ENCODE measurements around the gene RALGPS1. TPM values are rescaled to one million over a fixed set of nuclear protein-coding genes. Genes with fewer than 3 reads are reported as not detected.

The RALGPS1 gene
- total RNA-seq, 1 donor from 2014 or later = 15.1 TPM

GRCh38 chr9:127182901-127183746 lies 268.5 kb downstream of the RALGPS1 start:
- intact Hi-C loops (cut with DNase I) = no loop called here
- ATAC-seq (no peak), DNase-seq (ENCODE audit: low spot score) (peak; percentile 57)

- peak; percentile 63 for DNase-seq (ENCODE audit: low spot score)
- intact Hi-C loops (cut with DNase I) = no loop called here
- ATAC-seq = no peak
These were observed 269.4 kb downstream of the RALGPS1 start for GRCh38 chr9:127183814-127184582.

DNA sequence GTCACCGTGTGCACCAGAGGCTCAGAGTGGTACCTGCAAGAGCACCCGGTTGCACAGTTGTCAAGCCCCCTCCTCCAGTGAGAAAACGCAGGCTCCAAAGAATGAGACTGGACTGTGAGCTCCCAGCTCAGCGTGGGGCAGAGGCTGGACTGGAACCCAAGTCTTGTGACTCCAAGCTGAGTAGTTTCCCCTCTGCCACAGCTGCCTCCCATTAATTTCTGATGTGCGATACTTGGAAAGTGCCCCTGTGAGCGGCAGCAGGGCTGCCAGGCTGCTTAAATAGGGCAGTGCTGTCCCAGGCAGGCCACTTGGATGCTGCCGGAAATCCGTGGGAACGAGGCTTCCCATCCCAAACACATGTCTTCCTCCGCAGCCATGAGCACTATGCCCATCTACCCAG lies 270.1 kb downstream of the RALGPS1 start:
- intact Hi-C loops (cut with DNase I) = no loop called here
- peak; percentile 56 for DNase-seq (ENCODE audit: low spot score)

DNA sequence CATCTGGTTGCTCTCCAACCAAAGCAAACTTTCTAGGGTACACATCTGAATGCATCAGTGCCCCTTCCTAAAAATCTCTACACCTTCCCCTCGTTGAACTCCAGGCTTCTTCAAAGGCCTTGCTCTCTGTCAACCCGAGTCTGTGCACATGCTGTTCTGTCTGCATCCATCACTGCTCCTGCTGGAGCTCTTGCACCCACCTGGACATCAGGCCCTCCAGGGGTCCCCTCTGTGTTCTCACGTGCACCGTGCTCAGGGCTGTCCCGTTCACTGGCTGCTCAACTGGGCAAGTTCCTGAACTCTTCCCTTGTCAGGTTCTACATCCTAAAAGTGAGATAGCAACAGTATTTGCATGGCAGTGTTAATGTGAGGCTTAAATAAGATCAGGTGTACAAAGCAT lies 270.6 kb downstream of the RALGPS1 start:
- ATAC-seq = no peak
- intact Hi-C loops (cut with DNase I) = no loop called here
- DNase-seq (ENCODE audit: low spot score) = peak; percentile 40

More for the DNA sequence above, 270.1 kb downstream of the RALGPS1 start:
- no peak for ATAC-seq

DNA sequence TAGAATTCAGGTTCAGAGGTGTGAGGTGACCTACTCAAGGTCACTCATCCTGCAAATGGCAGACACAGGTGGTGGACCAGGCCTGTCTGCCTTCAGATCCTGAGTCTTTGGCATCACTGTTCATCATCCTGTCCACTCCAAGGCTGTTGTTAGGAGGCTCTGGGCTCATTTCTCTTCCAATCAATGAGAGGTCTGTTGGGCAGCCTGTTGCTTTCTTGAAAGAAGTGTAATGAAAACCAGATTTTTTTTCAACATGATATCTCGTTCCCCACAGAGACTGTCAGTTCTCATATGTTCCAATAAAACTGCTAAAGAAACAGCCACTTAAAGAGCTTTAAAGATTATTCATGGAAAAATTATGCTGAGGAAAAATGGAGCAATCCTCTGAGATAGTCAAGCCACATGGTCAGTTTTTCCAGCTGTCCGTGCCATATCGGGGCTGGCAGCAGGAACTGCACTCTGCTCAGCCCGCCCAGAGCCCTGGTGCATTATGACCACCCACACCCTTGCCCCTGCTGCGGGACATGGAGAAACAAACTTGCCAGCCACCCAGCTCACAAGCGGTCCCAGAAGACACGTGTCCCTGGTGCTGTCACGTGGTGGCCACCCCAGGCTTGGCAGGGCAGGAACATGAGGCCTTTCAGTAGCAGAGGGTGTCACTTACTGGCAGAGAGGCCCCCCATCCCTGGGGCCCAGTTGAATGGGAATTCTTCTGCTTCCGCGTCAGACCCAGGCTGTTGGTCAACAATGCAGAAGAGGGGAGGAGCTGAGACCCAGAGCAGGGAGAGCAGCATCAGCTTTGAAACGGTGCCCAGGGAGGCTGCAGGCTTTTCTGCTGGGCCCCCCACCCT lies 271.6 kb downstream of the RALGPS1 start:
- DNase-seq (ENCODE audit: low spot score) (peak; percentile 89), ATAC-seq (peak; percentile 87)
- intact Hi-C loops (cut with DNase I) = no loop called here

GRCh38 chr9:127186806-127187205 lies 272.2 kb downstream of the RALGPS1 start:
- DNase-seq (ENCODE audit: low spot score) = no peak
- ATAC-seq = no peak
- intact Hi-C loops (cut with DNase I) = no loop called here

GRCh38 chr9:127187231-127187956 lies 272.8 kb downstream of the RALGPS1 start:
- peak; percentile 87 for ATAC-seq
- peak; percentile 80 for DNase-seq (ENCODE audit: low spot score)
- intact Hi-C loops (cut with DNase I) = no loop called here

DNA sequence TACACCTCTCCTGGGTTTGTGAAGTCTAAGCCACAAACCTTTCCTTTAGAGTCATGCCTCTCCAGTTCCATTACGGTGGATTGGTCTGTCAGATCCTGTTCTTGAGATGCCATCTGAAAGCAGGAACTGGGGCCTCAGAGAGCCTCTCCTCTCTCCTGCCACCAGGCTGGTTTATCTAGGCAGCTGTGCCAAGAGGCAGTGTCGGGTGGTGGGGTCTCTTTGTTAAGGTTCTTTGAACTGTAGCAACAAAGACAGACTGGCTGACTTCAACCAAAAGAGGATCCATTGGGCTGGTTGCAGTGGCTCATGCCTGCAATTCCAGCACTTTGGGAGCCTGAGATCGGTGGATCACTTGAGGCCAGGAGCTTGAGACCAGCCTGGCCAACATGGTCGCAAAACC lies 273.8 kb downstream of the RALGPS1 start:
- ATAC-seq (no peak), DNase-seq (ENCODE audit: low spot score) (peak; percentile 39)
- intact Hi-C loops (cut with DNase I) = no loop called here

- peak; percentile 53 for DNase-seq (ENCODE audit: low spot score)
- ATAC-seq = no peak
- intact Hi-C loops (cut with DNase I) = no loop called here
These were observed 275.0 kb downstream of the RALGPS1 start for GRCh38 chr9:127189628-127190027.

- DNase-seq (ENCODE audit: low spot score) = no peak
- no peak for ATAC-seq
- intact Hi-C loops (cut with DNase I) = no loop called here
These were observed 278.2 kb downstream of the RALGPS1 start for GRCh38 chr9:127192744-127193143.

GRCh38 chr9:127193483-127193882 lies 278.9 kb downstream of the RALGPS1 start:
- ATAC-seq (no peak), DNase-seq (ENCODE audit: low spot score) (no peak)
- intact Hi-C loops (cut with DNase I) = no loop called here

GRCh38 chr9:127194881-127195713 lies 280.5 kb downstream of the RALGPS1 start:
- DNase-seq (ENCODE audit: low spot score) (no peak), ATAC-seq (no peak)
- intact Hi-C loops (cut with DNase I) = no loop called here

- intact Hi-C loops (cut with DNase I) = no loop called here
- DNase-seq (ENCODE audit: low spot score) (no peak), ATAC-seq (no peak)
These were observed 281.6 kb downstream of the RALGPS1 start for GRCh38 chr9:127195976-127196825.

- intact Hi-C loops (cut with DNase I) = no loop called here
- ATAC-seq (no peak), DNase-seq (ENCODE audit: low spot score) (no peak)
These were observed 282.2 kb downstream of the RALGPS1 start for GRCh38 chr9:127196826-127197145.

DNA sequence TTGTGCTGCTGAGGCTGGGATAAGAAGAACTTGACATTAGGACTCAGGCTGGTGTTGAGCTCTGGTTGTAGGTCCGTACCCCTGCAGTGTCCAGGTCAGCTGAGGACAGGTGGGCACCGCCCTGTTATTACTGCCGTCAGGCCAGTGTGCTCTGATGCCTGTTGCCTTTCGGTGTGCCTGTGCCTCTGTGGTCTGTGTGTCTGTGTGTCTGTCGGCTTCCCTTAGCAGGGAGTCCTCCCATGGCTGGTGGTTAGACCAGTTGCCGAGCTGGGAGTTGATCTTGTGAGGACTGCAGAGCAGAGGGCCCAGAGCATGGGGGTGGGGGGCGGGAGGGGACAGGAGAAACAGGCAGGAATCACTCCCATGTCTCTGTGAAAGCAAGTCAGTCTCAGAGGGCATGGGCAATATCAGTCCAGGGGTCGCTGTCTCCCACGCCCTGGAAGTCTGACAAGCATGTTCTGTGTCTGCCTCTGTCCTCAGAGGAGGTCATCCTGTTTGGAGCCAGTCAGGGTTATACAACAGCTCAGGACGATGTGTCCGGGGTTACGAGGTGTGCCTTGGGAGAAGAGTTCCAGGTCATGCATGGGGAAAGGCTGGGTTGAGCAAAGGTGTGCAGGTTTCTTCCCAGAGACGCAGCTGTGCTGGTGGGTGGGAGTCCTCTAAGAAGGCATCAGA lies 282.7 kb downstream of the RALGPS1 start:
- DNase-seq (ENCODE audit: low spot score) = no peak

DNA sequence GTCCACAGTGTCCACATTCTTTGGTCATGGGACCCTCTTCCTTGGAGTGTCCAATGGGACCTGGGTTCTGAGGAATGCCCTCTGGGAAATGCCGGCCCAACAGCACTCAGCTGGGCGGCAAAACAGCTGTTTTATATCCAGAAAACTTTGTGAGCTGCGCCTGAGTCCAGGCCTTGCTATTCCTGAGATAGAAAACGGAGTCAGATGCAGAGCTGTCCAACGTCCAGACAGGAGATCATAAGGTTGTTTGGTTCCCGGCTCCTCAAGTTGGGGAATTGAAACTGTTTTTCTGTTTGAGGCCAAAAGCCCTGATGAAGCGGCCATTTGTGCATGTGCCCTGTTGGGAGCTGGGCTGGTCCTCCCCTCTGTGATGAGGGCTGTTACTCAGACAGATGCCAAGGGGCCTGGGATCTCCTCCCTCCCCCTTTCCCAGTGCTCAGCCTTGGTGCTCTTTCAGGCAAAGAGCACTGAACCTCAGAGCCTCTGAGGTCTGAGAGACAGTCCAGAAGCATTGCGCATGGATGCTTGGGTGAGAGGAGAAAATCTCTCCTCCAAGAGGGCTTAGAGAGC lies 283.4 kb downstream of the RALGPS1 start:
- intact Hi-C loops (cut with DNase I) = no loop called here
- peak; percentile 29 for ATAC-seq
- DNase-seq (ENCODE audit: low spot score) = no peak

More for the DNA sequence above, 282.7 kb downstream of the RALGPS1 start:
- ATAC-seq = no peak
- intact Hi-C loops (cut with DNase I) = no loop called here

All from sciatic nerve (tissue), 2 donors.